WTC11 (cell line): ENCODE data around the gene ABL1.

Experiments
- ATF2 ChIP-seq: sonication (generic); formaldehyde crosslinking; IDR thresholded peaks from 2 replicates; pipeline ENCODE4 v1.8.1; 2022; ENCODE audit warnings: low read depth, missing genetic modification reagents, borderline replicate concordance
- CREB1 ChIP-seq: sonication (generic); formaldehyde crosslinking; IDR thresholded peaks from 2 replicates; pipeline ENCODE4 v1.8.0; 2023; ENCODE audit warnings: mild to moderate bottlenecking, missing genetic modification reagents
- FOXK1 ChIP-seq: sonication (generic); formaldehyde crosslinking; IDR thresholded peaks from 2 replicates; pipeline ENCODE4 v1.8.0; 2022; ENCODE audit warnings: mild to moderate bottlenecking, moderate library complexity, missing genetic modification reagents
- FOXP1 ChIP-seq: sonication (generic); formaldehyde crosslinking; IDR thresholded peaks from 2 replicates; pipeline ENCODE4 v1.8.0; 2022; ENCODE audit warnings: missing genetic modification reagents, mild to moderate bottlenecking, moderate library complexity, borderline replicate concordance
- IRF2 ChIP-seq: sonication (generic); formaldehyde crosslinking; IDR thresholded peaks from 2 replicates; pipeline ENCODE4 v1.8.0; 2022; ENCODE audit warnings: low read depth, missing genetic modification reagents, borderline replicate concordance
- JUN ChIP-seq: sonication (generic); formaldehyde crosslinking; IDR thresholded peaks from 2 replicates; pipeline ENCODE4 v1.8.0; 2023; ENCODE audit warnings: mild to moderate bottlenecking, missing genetic modification reagents
- NFYB ChIP-seq: sonication (generic); formaldehyde crosslinking; conservative IDR thresholded peaks from 2 replicates; pipeline ENCODE4 v1.8.0; 2022; ENCODE audit warnings: low read depth, missing genetic modification reagents
- NR2C2 ChIP-seq: sonication (generic); formaldehyde crosslinking; IDR thresholded peaks from 2 replicates; pipeline ENCODE4 v1.8.0; 2022; ENCODE audit warnings: mild to moderate bottlenecking, missing genetic modification reagents
- NR3C1 ChIP-seq: sonication (generic); formaldehyde crosslinking; conservative IDR thresholded peaks from 2 replicates; pipeline ENCODE4 v1.8.1; 2023; ENCODE audit warnings: low read depth, mild to moderate bottlenecking, missing genetic modification reagents
- ZNF138 ChIP-seq: sonication (generic); formaldehyde crosslinking; conservative IDR thresholded peaks from 2 replicates; pipeline ENCODE4 v1.8.1; 2022; ENCODE audit warnings: mild to moderate bottlenecking, moderate library complexity, missing genetic modification reagents
- TF ChIP-seq, protein P1 (sequence below): fragments of 200-600 bp; IDR thresholded peaks from 2 replicates; pipeline ENCODE4 v1.8.0; 2022; ENCODE audit warnings: antibody characterized with exemption
- TF ChIP-seq, protein P2 (sequence below): sonication (generic); formaldehyde crosslinking; IDR thresholded peaks from 2 replicates; pipeline ENCODE4 v1.8.1; 2023; ENCODE audit warnings: mild to moderate bottlenecking, missing genetic modification reagents, borderline replicate concordance
- TF ChIP-seq, protein P3 (sequence below): sonication (generic); formaldehyde crosslinking; IDR thresholded peaks from 2 replicates; pipeline ENCODE4 v1.8.0; 2022; ENCODE audit warnings: mild to moderate bottlenecking, missing genetic modification reagents

DNA sequence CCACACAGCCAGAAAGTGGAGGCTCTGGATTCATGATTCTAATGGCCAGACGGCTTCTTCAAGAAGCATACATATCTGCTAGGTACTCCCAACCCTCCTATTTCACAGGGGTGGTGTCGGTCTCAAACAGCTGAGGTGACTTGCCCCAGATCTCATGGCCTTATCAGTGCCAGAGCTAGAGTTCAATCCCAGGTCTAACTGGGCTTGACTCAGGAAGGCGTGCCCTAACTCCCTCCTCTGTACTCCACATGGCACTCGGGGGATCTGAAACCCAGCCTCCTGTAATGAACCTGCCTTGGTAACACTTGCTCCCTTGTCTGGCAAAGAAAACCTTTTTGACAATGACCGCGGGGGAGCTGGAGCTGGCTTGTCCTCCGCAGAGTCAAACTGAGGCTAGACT, 59.5 kb downstream of the ABL1 start:
- TF ChIP-seq, protein P1, sequence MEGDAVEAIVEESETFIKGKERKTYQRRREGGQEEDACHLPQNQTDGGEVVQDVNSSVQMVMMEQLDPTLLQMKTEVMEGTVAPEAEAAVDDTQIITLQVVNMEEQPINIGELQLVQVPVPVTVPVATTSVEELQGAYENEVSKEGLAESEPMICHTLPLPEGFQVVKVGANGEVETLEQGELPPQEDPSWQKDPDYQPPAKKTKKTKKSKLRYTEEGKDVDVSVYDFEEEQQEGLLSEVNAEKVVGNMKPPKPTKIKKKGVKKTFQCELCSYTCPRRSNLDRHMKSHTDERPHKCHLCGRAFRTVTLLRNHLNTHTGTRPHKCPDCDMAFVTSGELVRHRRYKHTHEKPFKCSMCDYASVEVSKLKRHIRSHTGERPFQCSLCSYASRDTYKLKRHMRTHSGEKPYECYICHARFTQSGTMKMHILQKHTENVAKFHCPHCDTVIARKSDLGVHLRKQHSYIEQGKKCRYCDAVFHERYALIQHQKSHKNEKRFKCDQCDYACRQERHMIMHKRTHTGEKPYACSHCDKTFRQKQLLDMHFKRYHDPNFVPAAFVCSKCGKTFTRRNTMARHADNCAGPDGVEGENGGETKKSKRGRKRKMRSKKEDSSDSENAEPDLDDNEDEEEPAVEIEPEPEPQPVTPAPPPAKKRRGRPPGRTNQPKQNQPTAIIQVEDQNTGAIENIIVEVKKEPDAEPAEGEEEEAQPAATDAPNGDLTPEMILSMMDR: no peak
- TF ChIP-seq CREB1 (CRISPR knock-in tag) (no peak), IRF2 (CRISPR knock-in tag) (no peak), ATF2 (CRISPR knock-in tag) (no peak), NR3C1 (CRISPR knock-in tag) (no peak), FOXP1 (no peak), JUN (CRISPR knock-in tag) (no peak), ZNF138 (CRISPR knock-in tag) (no peak), NFYB (CRISPR knock-in tag) (no peak), FOXK1 (no peak), NR2C2 (CRISPR knock-in tag) (no peak)
- TF ChIP-seq, protein P2, sequence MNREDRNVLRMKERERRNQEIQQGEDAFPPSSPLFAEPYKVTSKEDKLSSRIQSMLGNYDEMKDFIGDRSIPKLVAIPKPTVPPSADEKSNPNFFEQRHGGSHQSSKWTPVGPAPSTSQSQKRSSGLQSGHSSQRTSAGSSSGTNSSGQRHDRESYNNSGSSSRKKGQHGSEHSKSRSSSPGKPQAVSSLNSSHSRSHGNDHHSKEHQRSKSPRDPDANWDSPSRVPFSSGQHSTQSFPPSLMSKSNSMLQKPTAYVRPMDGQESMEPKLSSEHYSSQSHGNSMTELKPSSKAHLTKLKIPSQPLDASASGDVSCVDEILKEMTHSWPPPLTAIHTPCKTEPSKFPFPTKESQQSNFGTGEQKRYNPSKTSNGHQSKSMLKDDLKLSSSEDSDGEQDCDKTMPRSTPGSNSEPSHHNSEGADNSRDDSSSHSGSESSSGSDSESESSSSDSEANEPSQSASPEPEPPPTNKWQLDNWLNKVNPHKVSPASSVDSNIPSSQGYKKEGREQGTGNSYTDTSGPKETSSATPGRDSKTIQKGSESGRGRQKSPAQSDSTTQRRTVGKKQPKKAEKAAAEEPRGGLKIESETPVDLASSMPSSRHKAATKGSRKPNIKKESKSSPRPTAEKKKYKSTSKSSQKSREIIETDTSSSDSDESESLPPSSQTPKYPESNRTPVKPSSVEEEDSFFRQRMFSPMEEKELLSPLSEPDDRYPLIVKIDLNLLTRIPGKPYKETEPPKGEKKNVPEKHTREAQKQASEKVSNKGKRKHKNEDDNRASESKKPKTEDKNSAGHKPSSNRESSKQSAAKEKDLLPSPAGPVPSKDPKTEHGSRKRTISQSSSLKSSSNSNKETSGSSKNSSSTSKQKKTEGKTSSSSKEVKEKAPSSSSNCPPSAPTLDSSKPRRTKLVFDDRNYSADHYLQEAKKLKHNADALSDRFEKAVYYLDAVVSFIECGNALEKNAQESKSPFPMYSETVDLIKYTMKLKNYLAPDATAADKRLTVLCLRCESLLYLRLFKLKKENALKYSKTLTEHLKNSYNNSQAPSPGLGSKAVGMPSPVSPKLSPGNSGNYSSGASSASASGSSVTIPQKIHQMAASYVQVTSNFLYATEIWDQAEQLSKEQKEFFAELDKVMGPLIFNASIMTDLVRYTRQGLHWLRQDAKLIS (CRISPR knock-in tag): no peak
- TF ChIP-seq, protein P3, sequence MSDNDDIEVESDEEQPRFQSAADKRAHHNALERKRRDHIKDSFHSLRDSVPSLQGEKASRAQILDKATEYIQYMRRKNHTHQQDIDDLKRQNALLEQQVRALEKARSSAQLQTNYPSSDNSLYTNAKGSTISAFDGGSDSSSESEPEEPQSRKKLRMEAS (CRISPR knock-in tag): no peak
